H1 (cell line): Measurements from ENCODE around the gene LYZL4. TPM values are rescaled to one million over a fixed set of nuclear protein-coding genes. Genes with fewer than 3 reads are reported as not detected.

Experiments used
- CTCF ChIA-PET: fragments of 300-600 bp; sonication (Branson Sonifier 250); formaldehyde crosslinking; loops from one replicate; lab custom pipeline; 2021; ENCODE audit not compliant: partially characterized antibody; lab: Charles Lee
- POLR2A ChIA-PET: fragments of 300-600 bp; sonication (Branson Sonifier 250); formaldehyde crosslinking; loops from one replicate; lab custom pipeline; 2021; ENCODE audit warnings: inconsistent platforms; ENCODE audit not compliant: partially characterized antibody; lab: Charles Lee
- DNase-seq, 2 experiments: peaks; one replicate each; pipeline versions ENCODE4 v3.0.0 to v3.0.0-alpha.2; 2010 to 2022; ENCODE audit warnings: low spot score in 2 of 2, low read depth in 1 of 2, mixed read lengths in 1 of 2
- FAIRE-seq: peaks from 2 replicates; lab custom pipeline; 2011; peaks lifted over from hg19 to GRCh38; lab: Jason Lieb, UNC
- H2AFZ ChIP-seq: 2 replicates; pipeline ENCODE4 v1.8.1; 2012; ENCODE audit warnings: low read length, inconsistent platforms
- H2AK5ac ChIP-seq: 2 replicates; pipeline ENCODE4 v1.6.1; 2013; ENCODE audit warnings: low read depth, low read length
- H2BK120ac ChIP-seq: replicated peaks from 2 replicates; pipeline ENCODE3; 2013; ENCODE audit warnings: low read depth, low read length, inconsistent platforms
- H2BK12ac ChIP-seq: 2 replicates; pipeline ENCODE4 v1.6.1; 2013; ENCODE audit warnings: low read depth, low read length
- H2BK15ac ChIP-seq: 2 replicates; pipeline ENCODE4 v1.6.1; 2013; ENCODE audit warnings: low read length
- H2BK20ac ChIP-seq: 2 replicates; pipeline ENCODE4 v1.6.1; 2013; ENCODE audit warnings: low read length
- H2BK5ac ChIP-seq: 2 replicates; pipeline ENCODE4 v1.6.1; 2013; ENCODE audit warnings: low read depth, low read length
- H3K14ac ChIP-seq: 2 replicates; pipeline ENCODE4 v1.6.1; 2013; ENCODE audit warnings: inconsistent platforms; ENCODE audit not compliant: insufficient read length
- H3K18ac ChIP-seq: 2 replicates; pipeline ENCODE4 v1.6.1; 2013; ENCODE audit warnings: low read length; ENCODE audit errors: extremely low read depth
- H3K23ac ChIP-seq: 2 replicates; pipeline ENCODE4 v1.6.1; 2013; ENCODE audit warnings: inconsistent platforms; ENCODE audit not compliant: insufficient read length
- H3K23me2 ChIP-seq: 2 replicates; pipeline ENCODE4 v1.6.1; 2013; ENCODE audit warnings: low read depth, low read length
- H3K27ac ChIP-seq: 2 replicates; pipeline ENCODE4 v1.6.1; 2011; ENCODE audit warnings: low read depth, low read length, inconsistent platforms
- H3K27me3 ChIP-seq, 4 experiments: replicated peaks in 1 of 4; 1 replicate in 1 of 4; 2 replicates in 3 of 4; pipeline versions ENCODE4 v1.6.1 to v1.8.1; 2011 to 2013; ENCODE audit warnings: low read length in 3 of 4, mild to moderate bottlenecking in 3 of 4, inconsistent platforms in 2 of 4, mixed read lengths in 2 of 4, moderate library complexity in 1 of 4; ENCODE audit not compliant: control insufficient read depth in 3 of 4, insufficient read depth in 3 of 4; ENCODE audit errors: extremely low read depth in 1 of 4
- H3K36me3 ChIP-seq, 4 experiments: 2 replicates each; pipeline versions ENCODE4 v1.6.1 to v1.8.1; 2011 to 2013; ENCODE audit warnings: mild to moderate bottlenecking in 4 of 4, low read length in 3 of 4, moderate library complexity in 2 of 4, control low read depth in 1 of 4, inconsistent platforms in 1 of 4; ENCODE audit not compliant: insufficient read depth in 4 of 4, control insufficient read depth in 2 of 4
- H3K4ac ChIP-seq: replicated peaks from 2 replicates; pipeline ENCODE3; 2013; ENCODE audit warnings: low read length, low read depth, mixed read lengths, inconsistent platforms; ENCODE audit not compliant: insufficient read length
- H3K4me1 ChIP-seq, 4 experiments: replicated peaks in 1 of 4; 1 replicate in 1 of 4; 2 replicates in 3 of 4; pipeline versions ENCODE4 v1.6.1 to v1.8.1; 2011 to 2013; ENCODE audit warnings: low read length in 3 of 4, inconsistent platforms in 2 of 4, mixed read lengths in 1 of 4; ENCODE audit not compliant: insufficient read depth in 4 of 4, control insufficient read depth in 3 of 4
- H3K4me2 ChIP-seq, 2 experiments: 2 replicates each; pipeline versions ENCODE4 v1.6.1 to v1.8.1; 2011 to 2013; ENCODE audit warnings: low read depth in 2 of 2, low read length in 2 of 2, control low read depth in 1 of 2, inconsistent platforms in 1 of 2, mild to moderate bottlenecking in 1 of 2; ENCODE audit not compliant: insufficient read depth in 1 of 2
- H3K4me3 ChIP-seq, 4 experiments: fragments of 200-600, 300-600 bp in 1 of 4; sonication (generic), shearing (Covaris generic), sonication (Bioruptor Twin) in 1 of 4; 2 replicates each; pipeline versions ENCODE4 v1.5.1 to v1.8.1; 2011 to 2016; ENCODE audit warnings: low read length in 4 of 4, low read depth in 3 of 4, control low read depth in 2 of 4, inconsistent platforms in 2 of 4, mild to moderate bottlenecking in 2 of 4, mixed read lengths in 1 of 4, moderate library complexity in 1 of 4; ENCODE audit not compliant: insufficient read depth in 2 of 4; ENCODE audit errors: extremely low read depth in 1 of 4
- H3K56ac ChIP-seq: replicated peaks from 2 replicates; pipeline ENCODE3; 2013; ENCODE audit warnings: low read depth, mild to moderate bottlenecking, mixed read lengths, low read length, inconsistent platforms; ENCODE audit not compliant: insufficient read length
- H3K79me1 ChIP-seq: 2 replicates; pipeline ENCODE4 v1.6.1; 2013; ENCODE audit warnings: low read depth, low read length, control low read depth
- H3K79me2 ChIP-seq, 2 experiments: 2 replicates each; pipeline versions ENCODE4 v1.6.1 to v1.8.1; 2012 to 2013; ENCODE audit warnings: low read length in 2 of 2, mild to moderate bottlenecking in 2 of 2, inconsistent platforms in 1 of 2; ENCODE audit not compliant: insufficient read depth in 2 of 2, control insufficient read depth in 1 of 2
- H3K9ac ChIP-seq, 4 experiments: replicated peaks in 1 of 4; 1 replicate in 1 of 4; 2 replicates in 3 of 4; pipeline versions ENCODE4 v1.6.1 to v1.8.1; 2011 to 2013; ENCODE audit warnings: low read depth in 3 of 4, low read length in 3 of 4, control low read depth in 2 of 4, mild to moderate bottlenecking in 2 of 4, moderate library complexity in 2 of 4, inconsistent platforms in 1 of 4; ENCODE audit errors: extremely low read depth in 1 of 4
- H3K9me3 ChIP-seq, 2 experiments: 2 replicates each; pipeline versions ENCODE4 v1.6.1 to v1.8.1; 2012 to 2013; ENCODE audit warnings: mild to moderate bottlenecking in 2 of 2, moderate library complexity in 2 of 2, control low read depth in 1 of 2, inconsistent platforms in 1 of 2, low read depth in 1 of 2, low read length in 1 of 2, mixed read lengths in 1 of 2; ENCODE audit not compliant: insufficient read depth in 2 of 2
- H4K20me1 ChIP-seq, 2 experiments: replicated peaks in 1 of 2; 2 replicates each; pipeline versions ENCODE3 to v1.8.1; 2011 to 2013; ENCODE audit warnings: inconsistent platforms in 2 of 2, low read length in 2 of 2, mild to moderate bottlenecking in 1 of 2; ENCODE audit not compliant: insufficient read depth in 2 of 2, control insufficient read depth in 1 of 2
- H4K5ac ChIP-seq: 2 replicates; pipeline ENCODE4 v1.6.1; 2013; ENCODE audit warnings: low read length, low read depth, mixed read lengths, inconsistent platforms; ENCODE audit not compliant: insufficient read length
- H4K8ac ChIP-seq: 2 replicates; pipeline ENCODE4 v1.8.0; 2013; ENCODE audit warnings: mild to moderate bottlenecking, moderate library complexity, low read length, inconsistent platforms; ENCODE audit not compliant: insufficient read depth; ENCODE audit errors: extremely low read depth
- H4K91ac ChIP-seq: replicated peaks from 2 replicates; pipeline ENCODE3; 2013; ENCODE audit warnings: low read length, mixed read lengths, inconsistent platforms; ENCODE audit not compliant: insufficient read length
- PHF8 ChIP-seq: fragments of 200-600 bp; sonication (generic); conservative IDR thresholded peaks from 2 replicates; pipeline ENCODE4 v1.7.1; 2012; ENCODE audit warnings: low read depth, mild to moderate bottlenecking, inconsistent platforms, low read length, moderate library complexity
- ZNF274 ChIP-seq: IDR thresholded peaks from 2 replicates; pipeline ENCODE4 v1.7.0; 2012; ENCODE audit warnings: low read length, borderline replicate concordance; ENCODE audit errors: extremely low read depth
- WGBS, 2 experiments: shearing (Covaris generic) in 1 of 2; methylation state at CpG; one replicate each; pipeline versions ENCODE4 v1.1.6 to v1.1.7; 2013 to 2015; ENCODE audit warnings: low lambda C conversion rate in 2 of 2, mixed read lengths in 2 of 2, inconsistent platforms in 1 of 2, low coverage in 1 of 2, missing lambda C conversion rate in 1 of 2; ENCODE audit not compliant: insufficient replicate concordance in 2 of 2, insufficient coverage in 1 of 2, insufficient read length in 1 of 2; ENCODE audit errors: extremely low coverage in 1 of 2, missing lambda C conversion rate in 1 of 2; 5-methylcytosine and 5-hydroxymethylcytosine counted together
- polyA plus RNA-seq, 7 experiments: library from polyadenylated mRNA; depleted of rRNA in 3 of 7; stranded (reverse) in 5 of 7; unstranded in 2 of 7; fragments of >200 nt in 5 of 7; fragments of 200-250 nt in 2 of 7; gene quantifications; 1 replicate in 5 of 7; 2 replicates in 1 of 7; 4 replicates in 1 of 7; pipeline versions ENCODE4 v1.2.1 to v1.2.3, GENCODE V29; 2011 to 2013; ENCODE audit warnings: missing spikeins in 2 of 7, mixed read lengths in 2 of 7
- total RNA-seq: library from RNA; stranded (reverse); fragmentation: NEBNext Ultra II Directional; extraction: Animal tissue kit (Norgen Biotek cat#: 25700); gene quantifications from 2 replicates; pipeline ENCODE4 v1.2.1, GENCODE V29; 2021

The LYZL4 gene
- total and polyA plus RNA-seq, 2 of the 8 experiments (the other 6 are each of a cell fraction or from before 2014, with no cell fraction given) = not detected

DNA sequence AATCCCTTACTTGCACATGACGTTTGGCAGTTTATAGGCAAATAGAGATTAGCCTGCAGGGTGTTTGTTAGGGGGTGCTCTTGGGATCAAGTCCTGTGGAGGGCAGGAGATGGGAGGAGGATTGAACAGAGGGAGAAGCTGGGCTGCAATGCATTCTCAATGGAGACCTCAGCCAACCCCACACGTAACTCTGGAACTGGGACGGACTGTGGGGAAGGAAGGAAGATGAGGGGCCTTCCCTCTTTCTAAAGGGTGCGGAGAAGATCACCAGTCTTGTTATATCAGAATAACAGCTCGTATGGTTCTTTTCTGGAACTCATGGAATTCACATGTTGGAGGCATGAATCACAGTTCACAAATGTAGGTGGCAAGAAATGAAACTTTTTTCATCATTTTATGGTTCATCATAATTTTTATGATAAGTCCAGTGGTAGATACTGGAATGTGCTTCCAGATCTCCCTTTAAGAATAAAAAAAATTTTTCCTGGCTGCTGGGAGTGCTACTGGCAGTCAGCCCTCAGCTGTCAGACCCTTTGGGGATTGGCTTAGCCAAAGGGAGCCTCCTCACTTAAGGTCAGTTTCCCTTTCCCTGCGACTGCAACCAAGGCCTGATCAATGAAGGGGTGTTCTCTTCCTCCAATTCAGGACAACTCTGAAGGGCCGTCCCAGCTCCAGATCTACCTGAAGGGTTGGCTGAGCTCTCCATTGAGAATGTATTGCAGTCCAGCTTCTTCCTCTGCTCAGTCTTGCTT, 20.5 kb upstream of the LYZL4 start:
- Histone ChIP-seq H2AK5ac (no peak overlapping the region), H3K4me2 (no peak overlapping the region), H2BK5ac (no peak overlapping the region), H4K91ac (no peak overlapping the region), H3K4ac (no peak overlapping the region), H3K9ac (no peak overlapping the region), H4K20me1 (no peaks in the 10 kb centered on the region), H4K5ac (no peak overlapping the region), H3K56ac (no peak overlapping the region), H2AFZ (no peak overlapping the region), H3K9me3 (0 out of 4 replicates have a peak, but pooled peaks cover 0 to 7% of the 10 kb centered on the region in 2 experiments), H4K8ac (no peak overlapping the region), H3K27ac (no peak overlapping the region), H2BK120ac (no peak overlapping the region), H3K27me3 (no peaks in the 10 kb centered on the region; a peak in 1 of 7 replicates), H3K14ac (no peak overlapping the region)
- POLR2A ChIA-PET = interaction anchor here (0.7 kb wide), 1 partner anchor 14 kb away, joined by 3 read pairs; no protein-coding TSS in a partner anchor
- DNase-seq = no peak
- TF ChIP-seq ZNF274 = no peak
- TF ChIP-seq PHF8 = no peak
- TF ChIP-seq, all 59 proteins: peak for 0
- Histone ChIP-seq H2BK12ac (no peak overlapping the region), H3K79me1 (no peaks in the 10 kb centered on the region), H3K4me1 (no peaks in the 10 kb centered on the region), H3K79me2 (no peaks in the 10 kb centered on the region), H3K23me2 (no peaks in the 10 kb centered on the region), H3K23ac (no peak overlapping the region), H3K18ac (no peak overlapping the region), H2BK20ac (no peak overlapping the region), H3K36me3 (no peaks in the 10 kb centered on the region), H2BK15ac (no peak overlapping the region), H3K4me3 (no peak overlapping the region)
- CTCF ChIA-PET = interaction anchor here (0.9 to 1.7 kb wide), 6 partner anchors 9 to 184 kb away, joined by 3 to 6 read pairs (median 4); partner anchors contain the start of gene LYZL4
- 85% methylated on average over 7 of the region's 7 CpGs; no CpG with 5 or more reads in 1 of the 2 experiments for WGBS, 2 experiments
- FAIRE-seq = no peak
